Activated naive CD8-positive, alpha-beta T cell (primary cell): ENCODE data around the gene MZT2B.
"Not testable (repeated sequence)": the region's sequence is repeated elsewhere in the genome, so short reads cannot be mapped to it uniquely, and the experiment has no call there.

ENCODE experiments used
- H3K27ac Mint-ChIP-seq: one replicate; pipeline ENCODE4 v1.8.0; 2021; ENCODE audit warnings: mixed read lengths
- H3K27me3 Mint-ChIP-seq: one replicate; pipeline ENCODE4 v1.8.0; 2021; ENCODE audit warnings: mixed read lengths
- H3K36me3 Mint-ChIP-seq: one replicate; pipeline ENCODE4 v1.8.0; 2021; ENCODE audit warnings: mixed read lengths
- H3K4me1 Mint-ChIP-seq: one replicate; pipeline ENCODE4 v1.8.0; 2021; ENCODE audit warnings: low read depth, mixed read lengths
- H3K4me3 Mint-ChIP-seq: one replicate; pipeline ENCODE4 v1.8.0; 2021; ENCODE audit warnings: mild to moderate bottlenecking, mixed read lengths
- H3K9me3 Mint-ChIP-seq: one replicate; pipeline ENCODE4 v1.8.0; 2021; ENCODE audit warnings: low read depth, mixed read lengths

The MZT2B gene

DNA sequence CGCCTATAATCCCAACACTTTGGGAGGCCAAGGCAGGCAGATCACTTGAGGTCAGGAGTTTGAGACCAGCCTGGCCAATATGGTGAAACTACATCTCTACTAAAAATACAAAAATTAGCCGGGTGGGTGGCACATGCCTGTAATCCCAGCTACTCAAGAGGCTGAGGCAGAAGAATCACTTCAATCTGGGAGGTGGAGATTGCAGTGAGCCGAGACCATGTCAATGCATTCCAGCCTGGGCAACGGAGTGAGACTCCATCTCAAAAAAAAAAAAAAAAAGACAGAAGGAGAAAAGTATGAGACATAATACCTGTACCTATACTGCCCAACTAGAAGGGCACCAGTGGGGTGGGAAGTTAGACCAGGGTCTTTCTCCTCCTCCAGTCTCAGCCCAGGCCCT is 22.7 kb upstream of the MZT2B start:
- not testable (repeated sequence) for H3K27ac Mint-ChIP-seq, H3K36me3 Mint-ChIP-seq, H3K4me3 Mint-ChIP-seq, H3K9me3 Mint-ChIP-seq, H3K4me1 Mint-ChIP-seq, H3K27me3 Mint-ChIP-seq

DNA sequence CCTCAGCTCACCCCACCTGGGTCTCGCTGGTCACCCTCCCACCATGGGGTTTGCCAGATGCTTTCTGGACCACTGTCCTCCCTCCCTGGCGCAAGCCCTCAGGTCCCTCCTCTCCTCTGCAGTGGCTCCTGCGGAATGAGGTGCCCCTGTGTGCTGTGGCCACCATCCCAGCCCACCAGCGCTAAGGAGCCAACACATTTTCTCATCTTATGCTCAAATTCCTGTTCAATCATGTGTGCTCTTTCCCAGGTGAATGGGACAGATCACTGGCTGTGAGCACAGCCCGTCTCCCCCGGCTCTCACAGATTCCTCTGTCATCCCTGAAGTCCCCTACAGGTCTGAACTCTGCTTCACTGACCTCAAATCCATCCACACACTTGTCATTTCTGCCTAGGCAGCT is 21.9 kb upstream of the MZT2B start:
- Mint-ChIP-seq H3K4me1 (no peaks in the 10 kb centered on the region), H3K36me3 (no peaks in the 10 kb centered on the region), H3K27ac (no peak overlapping the region), H3K9me3 (no peaks in the 10 kb centered on the region), H3K4me3 (no peak overlapping the region), H3K27me3 (no peaks in the 10 kb centered on the region)

DNA sequence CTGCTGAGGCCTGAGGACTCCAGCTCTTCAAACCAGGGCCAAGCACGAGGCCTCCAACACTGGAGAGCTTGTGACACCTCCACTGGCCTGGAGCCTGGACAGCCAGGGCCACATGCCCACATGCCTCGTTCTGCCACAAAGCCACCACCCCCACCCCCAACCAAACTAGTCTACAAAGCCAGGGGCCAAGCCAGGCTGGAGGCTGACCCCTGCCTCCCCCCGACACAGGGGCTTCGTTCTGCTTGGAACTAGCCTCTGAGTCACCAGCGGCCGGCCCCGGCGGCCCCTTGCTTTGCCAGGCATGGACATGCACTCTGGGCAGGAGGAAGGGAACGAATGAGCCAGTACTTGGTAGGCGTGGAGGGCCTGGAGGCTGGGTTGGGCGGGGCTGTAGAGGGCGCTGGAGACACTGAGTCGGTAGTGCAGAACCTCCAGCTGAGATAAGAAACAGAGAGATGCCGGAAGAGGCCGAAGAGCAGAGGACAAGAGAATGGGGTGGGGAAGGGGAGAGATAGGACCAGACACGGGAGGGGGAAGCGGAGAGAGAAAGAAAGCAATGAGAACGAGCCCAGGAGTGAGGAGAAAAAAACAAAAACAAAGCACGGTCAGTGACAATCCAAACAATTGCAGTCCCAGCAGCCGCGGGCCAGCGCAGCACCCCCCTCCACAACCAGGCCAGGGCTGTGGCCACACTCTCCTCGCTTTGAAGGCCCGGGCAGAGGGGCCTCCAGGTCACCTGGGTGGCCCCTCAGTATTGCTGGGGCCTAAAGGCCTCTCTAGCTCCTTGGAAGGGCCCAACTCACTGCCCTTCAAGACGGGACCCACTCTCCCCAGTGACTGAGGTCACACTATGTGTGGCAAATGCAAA is 21.0 kb upstream of the MZT2B start:
- not testable (repeated sequence) for H3K9me3 Mint-ChIP-seq, H3K4me3 Mint-ChIP-seq, H3K27me3 Mint-ChIP-seq, H3K36me3 Mint-ChIP-seq, H3K27ac Mint-ChIP-seq, H3K4me1 Mint-ChIP-seq

DNA sequence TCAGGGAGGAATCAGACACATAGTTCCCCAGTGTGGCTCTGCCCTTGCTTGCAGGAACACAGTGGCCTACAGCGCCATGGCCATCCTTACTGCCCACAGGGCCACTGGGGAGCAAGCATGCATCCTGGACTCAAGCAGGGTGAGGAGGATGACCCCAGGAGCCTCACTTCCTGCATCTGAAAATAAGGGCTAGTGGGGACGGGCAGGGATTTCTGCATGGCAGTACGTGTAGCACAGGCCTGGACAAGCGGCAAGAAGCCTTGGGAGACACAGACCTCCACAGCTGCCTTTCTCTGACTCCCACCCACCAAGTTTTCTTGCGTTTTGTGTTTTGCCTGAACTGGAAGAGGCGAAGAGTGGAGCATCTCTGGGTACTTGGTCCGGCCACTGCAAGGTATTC is 19.6 kb upstream of the MZT2B start:
- H3K9me3 Mint-ChIP-seq, H3K27ac Mint-ChIP-seq, H3K4me1 Mint-ChIP-seq: not testable (repeated sequence)

DNA sequence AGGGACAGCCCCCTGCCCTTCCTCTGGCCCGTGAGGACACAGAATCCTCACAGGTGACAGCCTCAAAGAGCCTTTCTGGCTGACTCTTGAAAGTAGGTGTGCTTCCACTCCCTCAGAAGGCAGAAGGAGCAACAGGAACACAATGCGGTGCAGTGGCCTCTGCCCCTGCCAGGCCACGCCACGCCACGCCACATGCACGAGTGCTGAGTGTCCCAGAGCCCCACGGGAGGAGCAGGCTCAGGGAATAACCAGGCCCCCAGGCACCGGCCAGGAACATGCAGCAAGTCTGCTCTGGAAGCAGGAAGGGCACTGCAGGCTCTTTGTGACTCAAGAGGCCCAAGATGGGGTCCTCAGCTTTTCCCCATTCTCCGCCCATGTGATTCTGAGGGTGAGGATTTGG is 19.1 kb upstream of the MZT2B start:
- Mint-ChIP-seq H3K36me3 (no peaks in the 10 kb centered on the region), H3K4me3 (no peak overlapping the region), H3K4me1 (no peaks in the 10 kb centered on the region), H3K27me3 (no peaks in the 10 kb centered on the region), H3K9me3 (no peaks in the 10 kb centered on the region), H3K27ac (no peak overlapping the region)

More for the DNA sequence above, 19.6 kb upstream of the MZT2B start:
- H3K4me3 Mint-ChIP-seq, H3K27me3 Mint-ChIP-seq, H3K36me3 Mint-ChIP-seq: not testable (repeated sequence)

DNA sequence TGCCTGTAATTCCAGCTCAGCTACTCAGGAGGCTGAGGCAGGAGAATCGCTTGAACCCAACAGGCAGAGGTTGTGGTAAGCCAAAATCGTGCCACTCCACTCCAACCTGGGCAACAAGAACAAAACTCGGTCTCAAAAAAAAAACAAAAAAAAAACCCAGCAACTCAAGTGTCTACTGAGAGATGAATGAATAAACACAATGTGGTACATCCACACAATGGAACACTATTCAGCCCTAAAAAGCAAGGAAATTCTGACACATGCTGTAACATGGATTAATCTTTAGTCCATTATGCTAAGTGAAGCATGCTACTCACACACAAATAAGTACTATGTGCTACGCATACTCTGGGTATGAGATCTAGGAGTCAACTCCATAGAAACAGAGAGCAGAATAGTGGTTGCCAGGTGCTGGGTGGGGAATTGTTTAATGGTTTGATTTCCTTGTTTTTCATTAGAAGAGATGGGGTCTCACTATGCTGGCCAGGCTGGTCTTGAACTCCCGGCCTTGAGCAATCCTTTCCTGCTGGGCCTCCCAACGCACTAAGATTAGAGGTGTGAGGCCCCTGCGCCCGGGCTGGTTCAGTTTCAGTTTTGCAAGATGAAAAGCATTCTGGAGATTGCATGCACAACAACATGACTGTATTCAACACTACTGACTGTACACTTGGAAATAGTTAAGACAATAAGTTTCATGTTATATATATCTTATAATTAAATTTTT is 16.6 kb upstream of the MZT2B start:
- no peaks in the 10 kb centered on the region for H3K27me3 Mint-ChIP-seq
- H3K9me3 Mint-ChIP-seq: no peaks in the 10 kb centered on the region
- H3K4me1 Mint-ChIP-seq: no peaks in the 10 kb centered on the region
- H3K4me3 Mint-ChIP-seq: no peak overlapping the region
- no peak overlapping the region for H3K27ac Mint-ChIP-seq
- peaks cover 2% of the 10 kb centered on the region for H3K36me3 Mint-ChIP-seq

DNA sequence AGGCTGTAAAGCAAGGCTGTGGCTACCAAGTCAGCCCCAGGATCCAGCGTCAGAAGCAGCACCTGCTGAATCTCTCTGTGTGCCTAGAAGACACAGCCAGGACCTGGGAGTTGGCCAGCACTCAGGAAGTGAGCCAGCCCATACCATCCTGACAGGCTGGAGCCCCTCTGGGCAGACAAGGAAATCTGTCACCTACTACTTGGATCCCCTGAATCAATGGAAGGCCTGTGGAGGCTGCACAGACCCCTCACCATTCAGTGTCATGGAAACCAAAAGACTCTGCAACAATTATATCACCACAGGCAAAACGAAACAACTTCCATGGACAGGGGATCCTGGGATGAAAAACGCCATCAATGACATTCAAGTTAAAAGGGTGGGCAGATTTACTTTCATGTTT is 15.5 kb upstream of the MZT2B start:
- H3K4me1 Mint-ChIP-seq, H3K4me3 Mint-ChIP-seq, H3K9me3 Mint-ChIP-seq, H3K27ac Mint-ChIP-seq, H3K36me3 Mint-ChIP-seq, H3K27me3 Mint-ChIP-seq: not testable (repeated sequence)

DNA sequence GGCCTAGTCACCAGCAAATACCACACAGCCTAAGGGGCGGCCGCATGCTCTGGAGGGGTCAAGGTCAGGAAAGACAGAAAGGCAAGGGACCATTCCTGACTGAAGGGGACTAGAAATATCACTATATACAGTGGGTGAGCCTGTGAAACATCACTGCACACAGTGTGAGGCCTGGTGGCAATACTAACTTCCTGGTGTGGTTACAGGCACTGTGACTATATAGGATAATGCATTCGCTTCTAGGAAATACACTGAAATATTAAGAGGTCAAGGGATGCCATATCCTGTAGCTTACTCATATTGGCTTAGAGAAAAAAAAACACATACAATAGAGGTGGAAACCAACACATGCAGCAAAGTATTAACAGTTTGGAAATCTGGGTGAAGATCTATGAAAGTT is 12.9 kb upstream of the MZT2B start:
- not testable (repeated sequence) for H3K36me3 Mint-ChIP-seq, H3K4me1 Mint-ChIP-seq, H3K27me3 Mint-ChIP-seq, H3K27ac Mint-ChIP-seq, H3K4me3 Mint-ChIP-seq, H3K9me3 Mint-ChIP-seq

DNA sequence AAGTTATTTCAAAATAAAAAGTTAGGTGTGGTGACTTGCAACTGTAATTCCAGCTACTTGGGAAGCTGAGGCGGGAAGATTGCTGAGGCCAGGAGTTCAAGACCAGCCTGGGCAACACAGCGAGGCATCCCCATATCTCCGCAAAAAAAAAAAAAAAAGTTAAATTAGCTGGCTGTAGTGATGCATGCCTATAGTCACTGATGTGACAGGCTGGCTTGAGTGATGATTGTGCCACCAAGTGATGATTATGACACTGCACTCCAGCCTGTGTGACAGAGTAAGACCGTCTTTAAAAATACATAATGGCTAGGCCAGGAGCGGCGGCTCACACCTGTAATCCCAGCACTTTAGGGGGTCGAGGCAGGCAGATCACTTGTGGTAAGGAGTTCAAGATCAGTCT is 12.2 kb upstream of the MZT2B start:
- Mint-ChIP-seq H3K27me3 (no peaks in the 10 kb centered on the region), H3K4me3 (no peak overlapping the region), H3K4me1 (no peaks in the 10 kb centered on the region), H3K9me3 (no peaks in the 10 kb centered on the region), H3K36me3 (peaks cover 2% of the 10 kb centered on the region), H3K27ac (no peak overlapping the region)

DNA sequence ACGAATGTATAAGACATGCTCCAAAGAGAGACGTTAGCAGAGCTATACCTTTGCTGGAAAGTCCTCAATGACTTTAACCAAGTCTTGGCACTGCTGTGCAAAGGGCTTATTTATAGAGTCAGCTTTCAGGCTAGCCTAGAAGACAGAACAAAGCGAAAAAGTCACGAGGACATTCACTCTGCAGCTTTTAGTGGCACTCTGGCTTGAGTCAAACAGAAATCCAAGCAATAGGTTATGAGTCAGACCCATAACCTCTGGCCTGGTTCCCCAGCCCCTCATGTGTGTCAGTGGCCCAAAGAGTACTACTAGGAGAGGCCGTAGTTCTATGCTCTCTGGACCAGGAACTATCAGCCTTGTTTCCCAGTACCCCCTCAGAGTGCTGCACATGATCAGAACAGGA is 7.2 kb upstream of the MZT2B start:
- not testable (repeated sequence) for H3K27me3 Mint-ChIP-seq, H3K27ac Mint-ChIP-seq, H3K36me3 Mint-ChIP-seq, H3K9me3 Mint-ChIP-seq, H3K4me3 Mint-ChIP-seq, H3K4me1 Mint-ChIP-seq

DNA sequence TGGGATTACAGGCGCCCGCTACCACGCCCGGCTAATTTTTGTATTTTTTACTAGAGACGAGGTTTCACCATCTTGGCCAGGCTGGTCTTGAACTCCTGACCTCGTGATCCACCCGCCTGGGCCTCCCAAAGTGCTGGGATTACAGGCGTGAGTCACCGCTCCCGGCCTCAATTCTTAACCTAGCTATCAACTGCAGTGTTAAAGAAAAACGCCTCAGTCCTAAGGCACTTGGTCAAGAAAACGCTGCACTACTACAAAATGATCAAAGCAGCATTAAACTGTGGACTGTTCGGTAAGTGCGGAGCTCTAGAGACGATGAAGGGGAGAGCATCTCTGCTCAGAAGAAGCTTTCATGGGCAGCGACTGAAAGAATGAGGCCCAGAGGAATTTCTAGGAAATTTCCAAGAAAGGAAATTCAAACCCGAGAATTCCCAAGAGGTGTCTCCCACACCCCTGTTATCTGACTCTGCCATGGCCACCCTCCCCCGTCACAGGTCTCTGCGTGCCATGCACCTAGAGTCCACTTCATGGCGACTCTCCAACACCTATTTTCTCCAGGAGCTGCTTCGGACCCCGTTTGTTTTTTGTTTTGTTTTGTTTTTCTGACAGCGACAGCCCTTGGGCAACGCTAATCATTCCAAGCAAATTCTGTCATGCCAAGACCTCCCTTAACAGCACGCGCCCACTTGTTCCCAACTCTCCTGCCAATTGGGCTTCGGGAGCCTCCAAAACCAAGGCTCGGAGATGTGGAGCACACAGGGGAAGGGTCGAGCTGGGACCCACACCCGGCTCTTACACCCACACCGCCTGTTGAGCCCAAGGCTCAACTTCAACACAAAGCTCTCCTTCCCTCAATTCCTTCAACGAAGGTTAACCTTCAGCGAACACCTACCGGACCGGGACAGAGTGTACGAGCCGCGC is 1.4 kb upstream of the MZT2B start:
- H3K9me3 Mint-ChIP-seq, H3K36me3 Mint-ChIP-seq, H3K27me3 Mint-ChIP-seq: not testable (repeated sequence)
- Mint-ChIP-seq H3K27ac (peak overlapping the region; percentile 94), H3K4me1 (peaks cover 20% of the 10 kb centered on the region), H3K4me3 (peak overlapping the region; percentile 92)

DNA sequence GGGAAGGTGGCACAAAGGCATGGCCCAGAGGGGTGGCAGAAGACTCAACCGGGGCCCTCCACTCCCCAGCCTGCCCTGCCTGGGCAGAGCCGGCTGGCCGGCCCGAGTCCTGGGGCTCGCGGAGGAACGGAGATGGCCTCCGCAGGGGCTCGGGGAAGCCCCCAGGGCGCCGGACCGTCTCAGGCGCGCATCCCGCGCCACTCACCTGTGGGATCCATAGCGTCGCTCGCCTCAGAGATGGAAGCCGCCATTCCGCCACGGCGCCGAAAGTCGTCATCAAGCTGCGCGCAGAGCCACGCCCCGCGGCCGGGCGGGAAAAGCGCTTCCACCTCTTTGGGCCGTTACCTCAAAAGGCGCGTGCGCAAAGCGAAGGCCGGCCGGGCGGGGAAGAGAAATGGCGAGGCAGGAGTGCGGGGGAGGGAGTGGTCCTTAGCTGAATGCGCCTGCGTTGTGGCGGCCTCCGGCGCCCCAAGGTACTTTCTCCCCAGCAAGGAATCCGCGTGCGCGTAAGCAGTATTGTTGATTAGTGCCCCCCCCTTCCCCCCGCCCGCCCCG is 660 bp upstream of the MZT2B start, which contains the start of gene SMPD4:
TSS of gene SMPD4 (minus strand) at position 278 of the 555 bp plus-strand sequence. CDS start 5,010 bp downstream, outside the sequence.
- Mint-ChIP-seq H3K27ac (peak within 1 kb of the TSS; percentile 94), H3K4me3 (peak within 1 kb of the TSS; percentile 92), H3K27me3 (no peaks in the 10 kb centered on the region), H3K36me3 (no peaks in the 10 kb centered on the region), H3K9me3 (no peaks in the 10 kb centered on the region), H3K4me1 (peaks cover 20% of the 10 kb centered on the region)

DNA sequence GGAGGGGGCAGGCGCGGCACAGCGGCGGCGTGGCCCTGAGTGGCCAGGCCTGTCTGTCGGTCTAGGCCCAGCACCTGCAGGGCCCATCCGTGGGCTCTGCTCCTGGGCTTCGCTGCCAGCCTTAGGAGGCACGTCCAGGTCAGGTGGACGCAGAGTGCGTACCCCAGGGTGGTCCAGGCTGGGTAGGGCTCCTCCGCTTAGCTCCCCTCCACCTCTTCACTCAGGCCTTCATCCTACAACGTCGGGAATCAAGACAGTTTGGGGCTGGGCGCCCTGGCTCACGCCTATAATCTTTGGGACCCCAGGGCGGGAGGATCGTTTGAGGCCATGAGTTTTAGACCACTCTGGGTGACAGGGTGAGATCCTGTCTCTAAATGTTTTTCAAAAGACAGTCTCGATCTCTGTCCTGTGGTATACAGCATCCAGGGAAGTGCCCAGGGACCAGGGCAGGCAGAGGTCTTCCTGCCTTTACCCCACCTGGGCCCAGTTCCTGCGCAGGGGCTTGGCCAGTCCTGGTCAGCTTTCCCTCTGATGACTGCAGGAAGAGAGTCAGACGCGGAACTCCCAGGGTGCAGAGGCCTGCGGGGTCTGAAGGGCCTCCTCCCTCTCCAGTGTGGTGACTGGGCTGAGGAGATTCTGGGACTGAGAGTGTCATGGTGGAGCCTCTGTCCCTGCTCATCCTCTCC is 907 bp downstream of the MZT2B start:
- Mint-ChIP-seq H3K27ac (peak overlapping the region; percentile 86), H3K4me1 (peaks cover 15% of the 10 kb centered on the region), H3K4me3 (peak overlapping the region; percentile 81)
- H3K27me3 Mint-ChIP-seq, H3K9me3 Mint-ChIP-seq, H3K36me3 Mint-ChIP-seq: not testable (repeated sequence)
